ENCODE data around the gene SLC38A8.
A peak's percentile ranks its signal among the peaks of the same experiment; 100 is the strongest.

SLC38A8 gene

DNA sequence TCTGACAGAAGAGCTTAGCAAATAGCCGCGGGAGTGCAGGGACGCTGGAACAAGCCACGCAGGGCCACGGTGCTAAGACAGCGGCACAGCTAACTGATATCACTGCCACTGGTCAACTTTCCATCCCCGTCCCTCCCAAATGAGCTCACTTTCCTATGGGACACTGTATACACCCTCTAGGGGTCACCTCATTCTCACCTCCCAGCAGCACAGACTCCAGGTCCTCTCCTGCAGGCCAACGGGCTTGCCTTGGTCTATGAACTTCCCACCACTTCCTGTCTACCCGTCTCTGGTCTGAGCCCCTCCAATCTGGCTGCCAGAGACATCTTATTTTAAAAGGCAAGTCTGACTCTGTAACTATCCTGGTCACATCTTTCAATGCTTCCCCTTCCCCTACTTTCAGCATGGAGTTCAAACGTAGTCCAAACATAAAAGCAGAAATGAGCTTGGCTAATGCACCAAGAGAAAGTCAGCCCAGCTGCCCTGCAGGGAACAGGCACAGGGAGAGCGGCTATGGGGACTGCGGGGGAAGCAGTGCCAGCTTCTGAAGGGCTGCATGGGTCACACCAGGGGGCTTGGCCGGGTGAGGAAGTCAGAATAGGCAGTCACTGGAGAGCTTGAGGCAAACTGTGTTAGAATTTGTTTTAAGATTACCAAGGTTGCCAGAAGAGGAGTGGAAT is 26.3 kb upstream of the SLC38A8 start:
- DNase-seq (ENCODE audit: low spot score) = no peak

DNA sequence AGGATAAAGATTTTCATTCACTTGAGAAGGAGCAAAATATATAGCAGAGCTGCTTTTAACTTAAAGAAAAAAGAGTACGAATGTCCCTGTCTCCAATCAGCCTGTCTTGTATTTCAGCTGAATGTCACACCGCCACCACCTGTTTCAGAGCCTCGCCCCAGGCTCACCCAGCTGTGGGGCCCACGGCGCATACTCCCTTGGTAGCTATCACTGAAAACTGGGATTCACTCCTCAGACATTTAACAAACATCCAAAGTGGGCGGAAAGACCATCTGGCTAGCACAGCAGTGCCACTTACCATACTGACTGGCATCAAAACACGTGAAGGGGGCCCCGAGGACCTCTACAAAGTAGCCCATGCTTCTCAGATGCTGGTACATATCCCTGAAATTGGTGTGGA is 25.4 kb upstream of the SLC38A8 start:
- DNase-seq (ENCODE audit: low spot score) = no peak

DNA sequence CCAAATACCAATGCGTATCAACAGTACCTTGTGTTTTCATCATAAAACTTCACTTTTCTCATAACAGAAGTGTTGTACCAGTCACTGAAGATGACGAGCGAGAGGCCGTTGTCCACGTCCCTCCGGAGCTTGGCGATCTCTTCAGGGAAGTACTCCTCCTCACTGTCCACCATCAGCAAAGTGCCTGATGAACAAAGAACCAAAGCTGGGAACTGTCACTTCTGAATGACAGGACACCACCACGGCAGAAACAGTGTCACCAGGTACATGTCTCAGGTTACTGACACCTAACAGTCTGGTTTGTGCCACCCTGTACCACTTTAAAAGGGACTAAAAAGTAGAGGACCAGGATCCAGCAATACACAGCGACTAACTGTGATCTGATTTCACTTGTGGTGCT is 25.0 kb upstream of the SLC38A8 start:
- no peak for DNase-seq (ENCODE audit: low spot score)

DNA sequence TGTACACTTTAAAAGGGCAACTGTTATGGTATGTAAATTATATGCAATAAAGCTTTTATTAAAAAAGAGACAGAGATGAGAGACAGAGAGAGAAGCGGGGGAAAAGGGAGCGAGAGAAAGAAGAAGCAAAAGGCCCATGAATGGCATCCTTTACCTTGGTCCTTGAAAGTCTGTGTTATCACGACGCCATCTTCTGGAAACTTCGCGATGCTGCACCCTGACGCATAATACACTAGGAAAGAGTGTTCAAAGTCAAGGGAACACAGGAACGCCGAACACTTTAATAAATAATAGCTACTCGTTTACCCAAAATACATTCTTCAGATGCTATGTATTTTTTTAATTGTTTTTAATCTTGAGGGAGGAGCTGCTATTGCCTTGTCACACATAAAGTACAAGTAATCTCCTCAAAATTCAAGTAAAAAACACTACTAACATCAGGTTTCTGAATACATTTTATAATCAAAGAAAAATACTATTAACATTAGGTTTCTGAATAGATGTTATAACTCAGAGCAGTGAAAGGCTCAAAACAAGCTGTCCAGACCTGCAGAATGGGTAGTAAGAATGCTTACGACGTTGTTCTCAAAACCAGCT is 23.0 kb upstream of the SLC38A8 start:
- peak; percentile 19 for DNase-seq (ENCODE audit: low spot score)

DNA sequence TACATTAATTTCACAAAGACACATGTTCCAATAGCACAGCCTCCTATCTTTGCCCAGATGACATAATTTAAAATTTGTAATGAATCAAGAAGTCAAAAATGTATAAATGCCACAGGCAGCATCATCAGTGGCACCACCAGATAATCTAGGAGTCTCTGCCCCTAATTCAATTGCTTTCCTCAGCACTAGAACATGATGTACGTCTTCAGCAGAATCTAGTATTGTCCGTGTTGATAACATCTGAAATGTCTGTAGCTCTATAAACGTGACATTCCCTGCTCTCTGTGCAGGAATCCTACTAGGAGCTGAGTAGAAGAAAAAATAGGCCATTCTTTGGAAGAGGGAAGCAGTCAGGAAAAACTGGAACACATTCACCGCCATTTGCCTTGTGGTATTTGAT is 21.4 kb upstream of the SLC38A8 start:
- DNase-seq (ENCODE audit: low spot score) = no peak

DNA sequence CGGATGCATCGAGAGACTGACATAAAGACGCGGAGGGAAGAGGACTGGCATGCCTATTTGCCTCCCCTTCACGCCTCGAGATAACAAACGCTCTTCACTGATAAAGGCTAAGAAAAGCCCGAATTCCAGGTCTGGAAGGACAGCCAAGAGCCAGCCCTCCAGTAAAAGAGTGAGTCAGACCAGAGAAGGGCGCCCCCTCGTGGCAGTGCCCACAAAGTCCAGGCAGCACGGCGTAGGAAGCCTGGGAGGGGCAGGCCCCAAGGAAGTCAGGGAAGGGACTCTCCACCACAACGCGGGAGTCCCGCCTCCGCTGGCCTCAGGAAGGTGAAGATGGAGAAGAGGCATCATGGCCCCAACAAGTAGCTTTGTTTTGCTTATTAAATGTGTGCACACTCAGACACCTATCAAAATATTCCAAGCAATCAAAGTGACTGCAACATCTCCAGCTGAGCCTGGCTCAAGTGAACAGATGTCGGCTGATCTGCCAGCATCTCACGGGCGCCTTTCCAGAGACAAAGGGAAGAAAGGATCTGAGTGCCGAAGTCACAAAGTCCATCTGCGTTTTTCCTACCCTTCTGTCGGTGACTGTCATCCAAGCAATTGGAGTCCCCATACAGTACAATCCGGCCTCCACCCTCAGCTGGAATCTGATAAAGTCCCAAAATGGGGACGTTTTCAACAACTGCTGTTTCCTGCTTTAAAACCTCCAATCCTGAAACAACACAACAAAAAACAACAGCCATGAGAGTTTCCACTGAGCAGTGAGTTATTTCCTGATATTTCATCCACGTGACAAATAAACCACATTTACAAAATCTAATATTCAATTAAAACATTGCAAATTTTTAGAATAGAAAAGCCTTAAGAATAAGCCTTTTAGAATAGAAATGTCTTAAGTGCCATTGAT is 20.4 kb upstream of the SLC38A8 start:
- peak; percentile 45 for DNase-seq (ENCODE audit: low spot score)

DNA sequence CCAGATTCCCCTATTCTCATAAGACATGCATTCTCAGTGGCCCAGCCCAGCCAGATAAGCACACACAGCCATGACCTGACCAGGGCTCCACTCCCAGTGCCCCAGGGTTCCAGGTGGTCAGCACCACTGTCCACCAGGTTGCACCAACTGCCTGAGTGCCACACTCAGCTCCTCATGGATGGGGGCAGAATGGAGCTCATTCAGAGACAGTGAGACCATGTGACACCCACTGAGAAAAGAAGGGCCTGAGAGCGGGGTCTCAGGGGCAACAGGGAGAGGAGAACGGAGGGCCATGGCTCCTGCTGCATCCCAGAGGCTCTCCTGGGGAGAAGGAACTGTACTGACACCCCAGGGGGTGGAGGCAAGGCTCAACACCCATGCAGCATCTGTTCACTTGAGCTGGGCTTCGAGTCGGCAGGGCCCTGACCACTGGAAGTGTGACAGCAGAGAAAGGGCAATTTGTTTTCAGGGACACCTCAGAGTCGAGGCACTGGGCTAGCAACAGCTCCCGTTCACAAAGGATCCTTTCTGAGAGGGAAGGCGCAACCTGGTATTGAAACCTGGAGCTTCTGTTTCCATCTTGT is 18.7 kb upstream of the SLC38A8 start:
- no peak for DNase-seq (ENCODE audit: low spot score)

DNA sequence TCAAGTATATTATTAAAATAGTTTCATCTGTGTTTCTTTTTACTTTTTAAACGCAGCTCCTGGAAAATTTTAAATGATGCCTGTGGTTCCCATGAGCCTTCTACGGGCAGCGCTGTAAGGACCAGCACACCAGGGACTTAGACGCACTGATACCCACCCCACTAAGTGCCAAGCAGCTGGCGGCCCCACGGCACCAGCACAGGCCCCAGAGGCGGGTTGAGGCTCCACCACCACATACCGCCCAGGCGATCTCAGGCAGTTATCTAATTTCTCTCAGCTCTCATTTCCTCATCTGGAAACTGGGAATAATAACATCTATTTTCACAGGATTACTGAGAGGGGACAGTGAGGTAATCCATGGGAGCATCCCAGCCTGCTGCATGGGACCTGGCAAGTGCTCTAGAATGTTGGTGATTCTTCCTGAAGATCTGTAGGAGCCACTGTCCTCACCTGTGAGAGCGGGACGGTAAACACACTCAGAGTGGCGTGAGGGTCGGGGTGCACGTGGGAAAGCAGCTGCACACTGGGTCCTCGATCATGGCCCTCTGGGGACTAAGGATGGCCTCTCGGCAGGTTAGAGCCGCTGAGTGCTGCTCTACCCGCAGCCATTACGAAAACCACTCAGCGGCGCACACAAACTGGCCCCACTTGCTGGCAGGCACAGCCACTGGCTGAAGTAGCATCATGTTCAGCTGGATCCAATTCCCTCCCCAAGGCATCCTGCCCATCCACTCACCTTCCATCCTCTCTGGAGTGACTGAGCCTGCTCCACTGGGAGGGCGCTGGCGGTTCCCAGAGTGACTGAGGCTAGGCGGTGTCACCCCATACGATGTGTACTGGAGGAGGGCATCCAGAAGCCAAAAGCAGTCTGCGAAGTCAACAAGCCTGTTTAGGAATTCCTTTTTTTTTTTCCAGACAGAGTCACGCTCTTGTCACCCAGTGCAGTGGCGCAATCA is 17.6 kb upstream of the SLC38A8 start:
- no peak for DNase-seq (ENCODE audit: low spot score)

DNA sequence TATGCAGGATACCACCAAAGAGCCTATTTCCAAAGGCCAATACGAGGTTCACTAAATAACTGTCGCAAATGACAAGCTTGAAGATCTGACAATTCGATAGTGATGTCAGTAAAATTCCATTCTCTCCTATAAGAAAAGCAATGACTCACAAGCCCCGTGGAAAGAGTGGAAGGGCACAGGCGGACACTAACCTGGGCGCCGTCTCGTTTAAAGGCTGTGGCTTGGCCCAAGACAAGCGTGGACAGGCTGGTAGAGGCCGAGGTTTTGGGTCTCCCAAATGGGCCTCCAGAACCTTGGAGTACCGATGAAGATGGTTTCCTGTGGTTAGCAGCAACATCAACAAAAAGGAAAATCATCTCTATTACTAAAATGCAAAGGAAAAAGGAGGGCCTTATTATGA is 16.5 kb upstream of the SLC38A8 start:
- DNase-seq (ENCODE audit: low spot score) = no peak

DNA sequence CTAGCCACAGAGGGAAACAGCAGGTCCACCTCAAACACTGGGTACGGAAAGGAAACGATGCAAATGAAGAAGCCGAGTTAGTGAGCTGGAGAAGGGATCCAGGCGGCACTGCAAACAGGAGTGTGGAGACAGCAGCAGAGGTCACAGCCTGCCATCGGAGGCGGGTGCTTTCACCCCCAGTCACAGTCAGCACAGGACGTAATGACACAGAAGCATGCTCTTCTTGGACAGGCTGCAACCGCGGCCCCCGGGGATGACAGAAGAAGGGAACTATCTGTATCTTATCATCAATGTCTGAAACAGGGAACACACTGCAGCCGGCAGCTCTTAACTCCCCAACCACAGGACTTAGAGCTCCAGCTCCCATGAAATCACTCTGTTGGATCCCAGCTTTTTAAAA is 16.1 kb upstream of the SLC38A8 start:
- no peak for DNase-seq (ENCODE audit: low spot score)

DNA sequence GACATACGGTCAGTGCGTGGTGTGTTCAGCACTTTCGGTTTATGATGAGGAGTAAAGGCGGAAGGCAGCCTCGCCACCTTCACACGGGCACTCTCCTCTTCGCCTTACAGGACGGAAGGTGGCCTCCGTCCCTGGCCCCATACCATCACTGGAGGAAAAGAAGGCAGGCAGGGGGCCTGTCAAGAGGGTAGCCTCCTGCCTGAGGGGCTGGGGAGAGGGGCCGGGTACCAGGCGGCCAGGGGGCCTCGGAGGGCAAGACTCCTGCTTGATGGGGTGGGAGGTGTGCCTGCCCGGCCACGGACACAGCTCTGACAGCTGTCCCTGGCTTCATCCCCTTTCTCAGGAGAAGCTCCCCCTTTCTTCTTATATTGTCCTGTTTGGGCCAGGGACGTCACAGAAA is 15.6 kb upstream of the SLC38A8 start:
- DNase-seq (ENCODE audit: low spot score) = no peak

DNA sequence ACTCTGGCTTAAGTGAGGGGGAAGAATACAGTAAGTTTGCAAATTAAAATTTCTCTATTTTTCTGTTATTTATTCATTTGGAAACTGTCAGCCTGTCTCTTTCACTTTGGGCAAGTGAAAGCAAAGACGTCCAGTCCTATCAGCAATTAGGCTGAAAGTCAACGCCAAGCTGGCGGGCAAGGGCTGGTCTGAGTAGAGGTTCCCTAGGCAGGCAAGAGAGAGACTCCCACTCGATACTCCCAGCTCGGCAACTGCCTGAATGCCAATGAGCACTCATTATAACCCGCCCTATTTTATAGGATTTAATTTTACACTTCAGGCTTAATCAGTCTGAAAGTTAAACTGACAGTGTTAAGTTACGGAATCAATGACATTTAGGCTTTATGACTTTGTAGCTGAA is 14.3 kb upstream of the SLC38A8 start:
- no peak for DNase-seq (ENCODE audit: low spot score)

DNA sequence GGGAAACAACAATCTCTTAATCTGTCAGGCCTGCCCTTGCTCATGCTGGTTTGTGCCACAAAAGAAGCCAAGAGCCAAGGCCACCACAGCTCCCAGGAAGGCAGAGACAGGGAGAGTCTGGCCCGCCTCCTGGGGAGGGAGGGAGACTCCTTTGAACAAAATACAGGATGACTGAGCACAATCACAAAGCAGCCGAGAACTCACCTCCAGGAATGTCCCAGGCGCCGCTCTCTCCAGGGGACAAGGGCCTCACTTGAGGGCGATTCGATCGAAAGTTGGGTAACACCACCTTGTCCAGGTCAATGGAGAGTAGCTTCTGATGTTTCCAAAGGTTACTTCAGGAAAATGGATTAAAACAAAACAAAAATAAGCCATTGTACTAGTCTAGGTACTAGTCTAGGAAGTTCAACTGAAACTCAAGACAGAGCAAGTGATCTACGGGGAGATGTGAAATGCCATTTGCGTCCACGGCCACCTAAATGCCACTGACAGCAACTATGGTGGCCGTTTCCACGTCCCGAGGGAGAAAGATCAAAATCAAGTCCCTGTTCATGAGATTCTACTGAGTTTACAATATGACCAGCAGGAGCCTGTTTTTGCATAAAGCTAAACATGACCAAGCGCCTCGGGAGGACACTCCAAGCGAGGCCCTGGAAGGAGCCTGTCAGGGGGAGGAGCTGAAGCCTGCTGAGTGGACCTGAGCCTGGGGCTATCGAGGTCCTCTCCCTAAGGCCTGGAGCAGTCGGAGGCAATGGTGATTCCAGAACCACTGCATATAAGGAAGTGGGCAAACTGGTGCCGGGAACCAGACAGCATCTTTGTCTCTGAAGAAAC is 13.4 kb upstream of the SLC38A8 start:
- DNase-seq (ENCODE audit: low spot score) = no peak

DNA sequence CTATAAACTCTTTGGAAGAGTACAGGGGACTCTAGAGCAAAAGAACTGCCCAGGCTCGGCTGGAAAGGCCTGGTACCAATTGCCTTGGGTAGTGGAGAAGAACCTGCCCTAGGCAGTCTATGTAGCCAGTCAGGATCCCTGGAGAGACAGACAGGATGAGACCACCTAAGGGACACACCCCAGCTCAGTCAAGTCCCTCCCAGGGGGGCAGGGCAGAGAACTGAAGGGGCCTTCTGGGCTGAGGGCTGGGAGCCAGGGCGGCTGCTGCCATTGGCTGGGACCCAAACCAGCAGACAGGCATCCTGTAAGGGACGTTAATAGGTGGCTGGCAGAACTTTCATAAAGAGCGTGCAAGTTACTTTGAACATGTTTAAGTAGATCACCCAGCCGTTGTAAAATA is 12.8 kb upstream of the SLC38A8 start:
- DNase-seq (ENCODE audit: low spot score) = no peak

DNA sequence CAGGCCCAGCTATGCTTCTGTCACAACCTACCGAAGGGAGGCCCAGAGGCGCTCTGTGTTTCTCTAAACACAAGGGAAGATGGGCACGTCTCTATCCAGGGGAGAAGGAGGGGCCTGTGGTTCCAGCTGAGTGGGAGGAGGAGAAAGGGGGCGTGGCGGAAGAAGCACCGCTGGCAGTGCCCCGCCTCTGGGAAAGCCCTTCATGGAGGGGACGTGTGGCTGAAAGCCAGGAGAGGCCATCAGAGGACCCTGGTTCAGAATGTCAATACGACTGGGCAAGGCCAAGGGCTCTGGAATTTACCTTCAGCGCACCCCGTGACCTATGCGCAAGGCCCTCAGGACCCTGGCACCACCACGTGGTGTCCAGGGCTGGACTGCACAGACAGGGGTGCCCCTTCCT is 12.3 kb upstream of the SLC38A8 start:
- no peak for DNase-seq (ENCODE audit: low spot score)

DNA sequence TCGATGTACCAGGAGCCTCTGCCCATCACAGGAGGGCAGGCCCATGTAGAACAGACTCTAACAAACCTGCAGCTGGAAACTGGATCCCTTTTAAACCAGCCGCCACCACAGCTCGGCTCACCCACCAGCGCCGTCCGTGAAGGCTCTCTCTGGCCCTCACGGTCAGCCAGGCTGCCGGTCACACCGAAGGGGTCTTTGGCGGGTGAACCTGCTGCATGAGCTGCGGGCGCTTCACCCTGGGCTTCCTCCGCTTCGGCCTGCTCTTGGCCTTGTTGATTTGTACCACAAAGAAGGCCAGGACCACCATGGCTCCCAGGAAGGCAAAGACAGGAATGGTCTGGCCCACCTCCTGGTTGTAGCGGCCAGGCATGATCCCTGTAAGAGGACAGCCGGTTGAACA is 11.7 kb upstream of the SLC38A8 start:
- no peak for DNase-seq (ENCODE audit: low spot score)

DNA sequence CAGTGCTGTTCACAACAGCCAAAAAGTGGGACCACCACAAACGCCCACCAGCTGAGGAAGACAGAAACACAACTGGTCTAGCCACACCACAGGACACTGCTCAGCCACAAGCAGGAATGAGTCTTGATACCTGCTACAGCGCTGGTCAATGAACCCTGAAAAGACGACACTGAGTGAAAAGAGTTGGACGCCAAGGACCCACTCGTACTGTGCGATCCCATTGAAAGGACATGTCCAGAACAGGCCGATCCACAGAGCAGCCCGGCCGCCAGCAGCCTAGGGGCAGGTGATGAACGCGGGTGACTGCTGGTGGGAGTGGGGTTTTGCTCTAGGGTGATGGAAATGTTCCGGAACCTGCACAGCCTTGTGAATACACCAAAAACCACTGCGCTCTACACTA is 10.6 kb upstream of the SLC38A8 start:
- DNase-seq (ENCODE audit: low spot score) = no peak

DNA sequence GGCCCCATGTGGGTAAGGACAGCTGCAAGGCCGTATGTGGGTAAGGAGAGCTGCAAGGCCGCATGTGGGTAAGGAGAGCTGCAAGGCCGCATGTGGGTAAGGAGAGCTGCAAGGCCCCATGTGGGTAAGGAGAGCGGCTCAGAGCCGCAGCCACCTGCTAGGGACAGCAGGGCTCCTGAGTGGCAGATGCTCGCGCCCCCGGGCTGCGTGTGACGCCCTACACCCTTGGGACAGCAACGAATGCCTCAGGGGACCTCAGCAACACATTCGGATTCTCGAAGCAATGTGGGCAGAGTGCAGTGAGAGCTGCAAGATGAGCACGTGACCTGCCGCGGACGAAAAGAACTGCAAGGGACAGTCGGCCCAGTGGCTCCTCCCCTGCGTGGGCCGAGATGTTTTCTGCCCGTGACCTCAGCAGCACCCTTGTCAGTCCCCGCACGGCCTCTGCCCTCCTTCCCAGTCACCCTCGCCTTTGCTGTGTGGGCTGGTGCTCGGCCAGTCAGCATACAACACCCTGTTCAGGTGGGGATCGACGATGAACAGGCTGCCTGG is 9.6 kb upstream of the SLC38A8 start:
- no peak for DNase-seq (ENCODE audit: low spot score)

DNA sequence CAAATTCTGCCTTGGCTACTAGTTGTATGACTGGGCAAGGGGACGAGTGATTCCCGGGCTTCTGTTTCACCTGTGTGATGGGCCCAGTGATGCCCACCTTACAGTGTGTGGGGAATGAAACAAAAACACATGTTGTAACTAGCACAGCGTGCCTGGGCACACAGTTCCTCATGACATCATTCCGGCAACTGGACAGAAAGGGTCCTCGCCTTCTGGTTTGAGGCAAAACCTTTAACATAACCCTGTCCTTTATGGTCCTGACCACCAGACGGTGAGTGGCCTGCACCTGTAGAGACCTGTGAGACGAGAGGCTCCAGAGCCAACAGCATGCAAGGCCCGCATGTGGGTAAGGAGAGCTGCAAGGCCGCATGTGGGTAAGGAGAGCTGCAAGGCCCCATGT is 7.7 kb upstream of the SLC38A8 start:
- no peak for DNase-seq (ENCODE audit: low spot score)

DNA sequence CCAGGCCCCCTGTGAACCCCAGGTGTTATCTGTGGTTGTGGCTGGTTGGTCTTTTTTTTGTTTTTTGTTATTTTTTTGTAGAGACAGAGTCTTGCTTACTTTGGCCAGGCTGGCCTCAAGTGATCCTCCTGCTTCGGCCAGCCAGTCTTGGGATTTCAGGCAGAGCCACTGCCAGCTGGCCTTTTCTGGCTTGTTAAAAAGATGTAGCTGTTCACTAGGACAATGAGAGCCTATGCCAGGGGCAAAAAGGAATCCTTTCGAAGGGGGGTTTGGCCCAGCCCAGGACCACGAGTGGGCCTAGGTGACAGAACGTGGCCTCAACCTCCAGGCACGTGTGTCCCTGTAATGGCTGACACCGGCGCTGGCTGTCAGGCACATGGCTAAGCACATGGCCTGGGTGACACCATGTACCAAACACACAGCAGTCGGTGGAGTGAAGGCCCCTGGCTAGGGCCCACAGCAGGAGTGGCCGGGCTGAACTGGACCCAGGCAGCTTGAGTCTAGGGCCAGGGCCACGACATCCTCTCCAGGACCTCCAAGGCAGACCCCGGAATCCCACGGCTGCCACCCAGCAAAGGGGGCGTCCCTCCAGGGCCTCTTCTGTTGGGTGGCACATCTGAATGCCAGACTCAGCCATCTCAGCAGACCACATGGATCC is 6.9 kb upstream of the SLC38A8 start:
- DNase-seq (ENCODE audit: low spot score) = no peak

Data from CD4-positive, alpha-beta T cell treated with Interleukin-15 for 4 hours (primary cell).